GM12892 (cell line): Measurements from ENCODE around the gene EVC2.

Experiments used
- POLR2A ChIP-seq: IDR thresholded peaks from 2 replicates; pipeline ENCODE4 v1.6.1; 2011; ENCODE audit warnings: low read depth, low read length, control low read depth
- TAF1 ChIP-seq: IDR thresholded peaks from 2 replicates; pipeline ENCODE4 v1.6.1; 2011; ENCODE audit warnings: low read depth, mild to moderate bottlenecking, control low read depth, low read length, borderline replicate concordance

DNA sequence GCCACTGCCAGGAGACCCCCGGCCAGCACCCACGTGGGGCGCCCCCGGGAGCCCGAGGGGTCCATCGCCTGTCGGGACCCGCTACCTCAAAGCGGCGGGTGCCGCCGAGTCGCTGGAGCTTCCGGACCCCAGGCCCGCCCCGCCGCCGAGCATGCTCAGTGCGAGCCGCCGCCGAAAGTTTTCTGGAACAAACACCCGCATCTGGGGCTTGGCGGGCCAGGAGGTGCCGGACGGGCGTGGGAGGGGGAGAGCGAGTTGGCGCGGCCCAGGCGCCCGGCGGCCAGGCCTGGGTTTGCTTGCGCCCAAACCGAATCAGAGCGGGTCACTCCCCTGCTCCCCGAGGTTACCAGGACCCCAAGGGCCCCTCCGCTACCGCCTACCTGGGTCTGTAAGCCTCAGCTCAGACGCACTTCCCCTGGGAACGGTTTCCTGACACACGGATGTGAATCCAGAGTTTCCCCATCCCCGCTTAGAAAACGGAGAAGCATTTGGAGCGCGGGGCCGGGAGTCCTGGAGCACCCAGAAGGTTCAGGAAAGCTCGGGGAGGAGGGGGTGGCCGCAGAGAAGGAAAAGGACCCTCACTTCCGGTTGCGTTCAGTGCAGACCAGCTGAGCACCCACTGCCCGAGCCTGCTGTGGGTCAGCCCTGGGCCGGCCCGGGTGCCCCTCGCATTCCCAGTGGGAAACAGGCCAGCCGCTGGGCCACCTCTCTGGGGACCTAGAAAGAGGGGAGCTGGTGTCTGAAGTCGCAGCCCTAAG lies at the start of gene EVC2:
- TF ChIP-seq TAF1 (no peak), POLR2A (no peak)
